ENCODE data around the gene C16orf96. TPM values are rescaled to one million over a fixed set of nuclear protein-coding genes. Genes with fewer than 3 reads are reported as not detected.

C16orf96 gene
- total RNA-seq, 2 experiments from 2014 or later: 0.16 to 0.32 TPM

- TF ChIP-seq, protein P1, sequence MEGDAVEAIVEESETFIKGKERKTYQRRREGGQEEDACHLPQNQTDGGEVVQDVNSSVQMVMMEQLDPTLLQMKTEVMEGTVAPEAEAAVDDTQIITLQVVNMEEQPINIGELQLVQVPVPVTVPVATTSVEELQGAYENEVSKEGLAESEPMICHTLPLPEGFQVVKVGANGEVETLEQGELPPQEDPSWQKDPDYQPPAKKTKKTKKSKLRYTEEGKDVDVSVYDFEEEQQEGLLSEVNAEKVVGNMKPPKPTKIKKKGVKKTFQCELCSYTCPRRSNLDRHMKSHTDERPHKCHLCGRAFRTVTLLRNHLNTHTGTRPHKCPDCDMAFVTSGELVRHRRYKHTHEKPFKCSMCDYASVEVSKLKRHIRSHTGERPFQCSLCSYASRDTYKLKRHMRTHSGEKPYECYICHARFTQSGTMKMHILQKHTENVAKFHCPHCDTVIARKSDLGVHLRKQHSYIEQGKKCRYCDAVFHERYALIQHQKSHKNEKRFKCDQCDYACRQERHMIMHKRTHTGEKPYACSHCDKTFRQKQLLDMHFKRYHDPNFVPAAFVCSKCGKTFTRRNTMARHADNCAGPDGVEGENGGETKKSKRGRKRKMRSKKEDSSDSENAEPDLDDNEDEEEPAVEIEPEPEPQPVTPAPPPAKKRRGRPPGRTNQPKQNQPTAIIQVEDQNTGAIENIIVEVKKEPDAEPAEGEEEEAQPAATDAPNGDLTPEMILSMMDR (IDR thresholded peaks at IDR 0.05): no peak
- intact Hi-C loops (cut with micrococcal nuclease): no loop called here
- Mint-ChIP-seq H3K4me1 (ENCODE audit: low read depth) (peaks cover 39% of the 10 kb centered on the region), H3K27me3 (no peaks in the 10 kb centered on the region), H3K27ac (no peak overlapping the region), H3K9me3 (no peaks in the 10 kb centered on the region), H3K36me3 (ENCODE audit: low read depth) (peaks cover 12% of the 10 kb centered on the region), H3K4me3 (no peak overlapping the region)
- DNase-seq: no peak
- ChIA-PET POLR2A (interaction anchor here (1.8 kb wide), 1 partner anchor 18 kb away, joined by 5 read pairs; no protein-coding TSS in a partner anchor), CTCF (no interaction called here)
- no peak for ATAC-seq
Measured at GRCh38 chr16:4641895-4642294, 85.8 kb downstream of the C16orf96 start.

GRCh38 chr16:4646773-4647643, 90.9 kb downstream of the C16orf96 start:
- ATAC-seq: peak; percentile 32
- DNase-seq: peak; percentile 50
- Mint-ChIP-seq H3K27me3 (no peaks in the 10 kb centered on the region), H3K27ac (peak overlapping the region; percentile 30), H3K4me1 (ENCODE audit: low read depth) (peaks cover 39% of the 10 kb centered on the region), H3K4me3 (no peak overlapping the region), H3K9me3 (no peaks in the 10 kb centered on the region), H3K36me3 (ENCODE audit: low read depth) (peaks cover 29% of the 10 kb centered on the region)
- ChIA-PET POLR2A (interaction anchor here (1.3 kb wide), 1 partner anchor 12 kb away, joined by 4 read pairs; no protein-coding TSS in a partner anchor), CTCF (interaction anchor here (1.4 to 2.3 kb wide), 2 partner anchors 23 to 25 kb away, joined by 3 to 7 read pairs; no protein-coding TSS in a partner anchor)
- TF ChIP-seq, protein P1 (IDR thresholded peaks at IDR 0.05): no peak
- intact Hi-C loops (cut with micrococcal nuclease): no loop called here

- ATAC-seq (peak; percentile 11), DNase-seq (peak; percentile 30)
- TF ChIP-seq, protein P1 (IDR thresholded peaks at IDR 0.05): no peak
- POLR2A ChIA-PET: no interaction called here
- H3K27ac Mint-ChIP-seq: no peak overlapping the region
- no peaks in the 10 kb centered on the region for H3K27me3 Mint-ChIP-seq
- CTCF ChIA-PET: interaction anchor here (0.7 to 1.4 kb wide), 2 partner anchors 24 to 31 kb away, joined by 3 read pairs; no protein-coding TSS in a partner anchor
- intact Hi-C loops (cut with micrococcal nuclease): no loop called here
- no peaks in the 10 kb centered on the region for H3K9me3 Mint-ChIP-seq
- H3K36me3 Mint-ChIP-seq (ENCODE audit: low read depth): peaks cover 31% of the 10 kb centered on the region
- no peak overlapping the region for H3K4me3 Mint-ChIP-seq
- peaks cover 39% of the 10 kb centered on the region for H3K4me1 Mint-ChIP-seq (ENCODE audit: low read depth)
Measured at GRCh38 chr16:4647644-4647980, 91.5 kb downstream of the C16orf96 start.

- TF ChIP-seq, protein P1 (IDR thresholded peaks at IDR 0.05): no peak
- ChIA-PET CTCF (interaction anchor here (2.0 to 2.7 kb wide), 2 partner anchors 11 to 14 kb away, joined by 10 to 23 read pairs; no protein-coding TSS in a partner anchor), POLR2A (interaction anchor here (0.7 to 1.0 kb wide), 2 partner anchors 25 to 47 kb away, joined by 3 to 4 read pairs; partner anchors contain the start of gene MGRN1)
- peak; percentile 38 for DNase-seq
- H3K36me3 Mint-ChIP-seq (ENCODE audit: low read depth): peaks cover 34% of the 10 kb centered on the region
- peak overlapping the region; percentile 59 for H3K27ac Mint-ChIP-seq
- no peaks in the 10 kb centered on the region for H3K9me3 Mint-ChIP-seq
- ATAC-seq: peak; percentile 17
- H3K4me3 Mint-ChIP-seq: no peak overlapping the region
- peaks cover 39% of the 10 kb centered on the region for H3K4me1 Mint-ChIP-seq (ENCODE audit: low read depth)
- intact Hi-C loops (cut with micrococcal nuclease): no loop called here
- no peaks in the 10 kb centered on the region for H3K27me3 Mint-ChIP-seq
Measured at GRCh38 chr16:4648917-4649316, 92.8 kb downstream of the C16orf96 start.
